GM12801 (cell line): ENCODE results near the gene PPP2CA.

Experiments
- TF ChIP-seq, protein P1 (sequence below): IDR thresholded peaks from one replicate; pipeline ENCODE4 v1.5.1; 2011; ENCODE audit warnings: control low read depth; ENCODE audit not compliant: insufficient read length; ENCODE audit errors: extremely low read depth

The PPP2CA gene

DNA sequence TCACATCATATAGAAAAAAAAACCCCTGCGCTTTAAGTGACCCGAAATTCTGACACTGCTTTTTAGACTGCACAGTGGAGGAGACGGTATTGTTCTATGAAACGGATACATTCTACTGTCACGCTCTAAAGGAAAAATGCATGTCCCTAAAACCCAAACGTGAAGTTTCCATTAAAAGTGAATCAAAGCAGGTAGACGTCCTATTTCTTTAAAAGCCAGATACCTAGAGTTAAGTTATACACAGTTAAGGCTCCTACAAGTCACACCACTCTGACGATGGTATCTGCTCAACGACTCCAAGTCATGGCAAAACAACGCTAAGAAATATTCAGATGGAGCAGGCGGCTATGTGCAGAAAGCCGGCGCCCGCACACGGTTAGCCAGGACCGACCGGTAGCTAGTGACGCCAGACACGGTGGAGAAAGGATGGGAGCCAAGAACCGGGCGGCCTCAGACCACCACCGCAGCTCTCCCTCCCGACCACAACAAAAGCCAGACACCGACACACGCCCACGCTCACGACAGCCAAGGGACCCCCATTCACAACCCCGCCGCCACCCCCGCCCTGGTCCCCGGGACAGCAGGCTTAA lies 49.9 kb downstream of the PPP2CA start:
- TF ChIP-seq, protein P1, sequence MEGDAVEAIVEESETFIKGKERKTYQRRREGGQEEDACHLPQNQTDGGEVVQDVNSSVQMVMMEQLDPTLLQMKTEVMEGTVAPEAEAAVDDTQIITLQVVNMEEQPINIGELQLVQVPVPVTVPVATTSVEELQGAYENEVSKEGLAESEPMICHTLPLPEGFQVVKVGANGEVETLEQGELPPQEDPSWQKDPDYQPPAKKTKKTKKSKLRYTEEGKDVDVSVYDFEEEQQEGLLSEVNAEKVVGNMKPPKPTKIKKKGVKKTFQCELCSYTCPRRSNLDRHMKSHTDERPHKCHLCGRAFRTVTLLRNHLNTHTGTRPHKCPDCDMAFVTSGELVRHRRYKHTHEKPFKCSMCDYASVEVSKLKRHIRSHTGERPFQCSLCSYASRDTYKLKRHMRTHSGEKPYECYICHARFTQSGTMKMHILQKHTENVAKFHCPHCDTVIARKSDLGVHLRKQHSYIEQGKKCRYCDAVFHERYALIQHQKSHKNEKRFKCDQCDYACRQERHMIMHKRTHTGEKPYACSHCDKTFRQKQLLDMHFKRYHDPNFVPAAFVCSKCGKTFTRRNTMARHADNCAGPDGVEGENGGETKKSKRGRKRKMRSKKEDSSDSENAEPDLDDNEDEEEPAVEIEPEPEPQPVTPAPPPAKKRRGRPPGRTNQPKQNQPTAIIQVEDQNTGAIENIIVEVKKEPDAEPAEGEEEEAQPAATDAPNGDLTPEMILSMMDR, result no peak

DNA sequence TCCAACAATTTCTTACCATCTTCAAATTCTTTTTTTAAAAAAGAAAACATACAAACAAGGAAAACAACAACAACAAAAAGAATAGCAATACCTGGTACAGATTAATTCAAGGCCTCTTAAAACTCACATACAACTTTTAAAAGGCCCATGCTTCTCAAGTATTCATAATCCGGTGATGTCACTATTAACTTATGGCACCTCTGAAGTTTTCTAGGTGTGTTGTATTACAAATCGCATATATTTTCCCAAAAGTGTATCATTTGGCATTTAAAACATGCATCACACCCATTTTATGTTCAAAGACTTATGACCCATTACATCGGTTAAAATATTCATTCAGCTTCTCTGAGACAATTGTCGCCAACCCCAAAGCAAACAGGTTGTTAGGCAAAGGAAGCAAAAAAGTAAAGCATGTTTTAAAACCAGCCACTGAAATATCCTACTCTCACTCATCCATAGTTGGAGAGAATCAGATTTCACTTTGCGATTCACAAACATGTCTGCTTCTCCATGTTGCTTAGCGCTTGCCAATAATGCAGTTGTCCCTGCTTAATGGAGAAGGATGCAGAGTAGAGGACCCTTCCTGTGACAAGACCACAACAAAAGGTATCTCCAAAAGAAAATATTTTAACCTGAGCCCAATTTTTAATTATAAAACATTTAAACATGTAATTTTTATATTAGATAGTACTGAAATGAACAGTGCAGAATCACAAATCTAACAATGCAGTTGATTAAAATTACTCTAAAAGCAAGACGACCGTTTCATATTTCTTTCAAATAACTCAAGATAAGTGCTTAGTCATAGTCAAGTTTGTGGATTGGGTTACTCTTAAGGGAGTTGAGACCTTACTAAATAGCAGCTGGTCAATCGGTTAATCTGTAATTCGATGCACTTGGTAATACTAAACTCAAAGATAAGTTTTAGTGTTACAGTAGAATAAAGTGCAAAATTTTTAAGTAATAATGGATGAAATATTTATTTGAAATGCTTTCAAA lies 50.7 kb downstream of the PPP2CA start:
- TF ChIP-seq, protein P1, result no peak

DNA sequence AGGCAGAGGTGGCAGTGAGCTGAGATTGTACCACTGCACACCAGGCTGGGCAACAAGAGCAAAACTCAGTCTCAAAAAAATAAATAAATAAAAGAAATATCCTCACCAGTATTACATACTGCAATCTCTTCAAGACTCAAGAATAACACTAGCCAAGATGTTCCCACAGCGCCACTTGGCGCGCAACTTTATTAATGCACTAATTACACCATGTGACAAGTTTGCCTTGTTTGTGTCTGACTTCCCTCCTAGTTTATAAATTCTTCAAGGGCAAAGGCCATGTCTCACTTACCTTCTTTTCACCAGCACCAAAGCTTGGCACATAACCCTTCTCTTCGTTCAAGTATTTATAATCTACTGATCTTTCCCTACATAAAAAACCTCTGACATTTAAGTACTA lies 53.9 kb downstream of the PPP2CA start:
- TF ChIP-seq, protein P1, result no peak

DNA sequence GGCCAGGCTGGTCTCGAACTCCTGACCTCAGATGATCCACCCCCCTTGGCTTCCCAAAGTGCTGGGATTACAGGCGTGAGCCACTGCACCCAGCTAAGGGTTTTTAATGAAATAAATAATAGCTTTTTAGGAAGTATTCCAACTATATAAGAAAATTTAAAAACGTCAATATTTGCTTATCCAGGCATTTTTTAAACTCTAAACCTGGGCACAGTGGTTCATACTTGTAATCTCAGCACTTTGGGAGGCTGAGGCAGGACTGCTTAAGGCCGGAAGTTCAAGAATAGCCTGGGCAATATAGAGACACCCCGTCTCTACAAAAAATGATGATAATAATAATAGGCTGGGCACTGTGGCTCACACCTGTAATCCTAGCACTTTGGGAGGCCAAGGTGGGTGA lies 63.3 kb downstream of the PPP2CA start:
- TF ChIP-seq, protein P1, result no peak

DNA sequence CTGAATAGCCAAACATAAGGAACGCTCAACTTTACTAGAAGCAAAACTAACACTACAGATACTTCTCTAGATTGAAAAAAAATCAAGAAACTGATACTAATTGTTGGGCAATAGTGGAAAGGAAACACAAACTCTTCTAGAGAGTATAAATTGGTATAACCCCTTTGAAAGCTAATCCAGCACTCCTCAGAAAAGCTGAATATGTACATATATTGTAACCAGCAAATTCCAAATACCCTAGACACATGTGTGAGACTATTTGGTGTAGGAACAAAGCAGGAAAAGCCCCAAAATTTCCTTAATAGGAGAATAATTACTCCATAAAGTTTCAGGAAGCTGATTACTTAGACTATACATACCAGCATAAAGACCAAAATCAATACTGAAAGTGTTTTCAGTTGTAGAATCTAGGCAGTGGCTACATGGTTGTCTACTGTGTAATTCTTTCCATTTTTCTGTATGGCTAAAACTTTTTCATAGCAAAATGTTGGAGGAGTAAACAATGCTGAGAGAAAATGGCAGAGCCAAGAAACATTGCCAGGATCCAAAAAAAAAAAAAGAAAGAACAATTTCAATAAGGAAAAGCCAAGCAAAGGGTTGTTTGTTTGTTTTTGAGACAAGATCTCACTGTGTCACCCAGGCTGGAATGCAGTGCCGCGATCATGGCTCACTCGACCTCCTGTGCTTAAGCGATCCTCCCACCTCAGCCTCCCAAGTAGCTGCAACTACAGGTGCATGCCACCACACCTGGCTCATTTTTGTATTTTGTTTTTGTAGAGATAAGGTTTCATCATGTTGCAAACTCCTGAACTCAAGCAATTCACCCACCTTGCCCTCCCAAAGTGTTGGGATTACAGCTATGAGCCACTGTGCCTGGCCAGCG lies 64.1 kb downstream of the PPP2CA start:
- TF ChIP-seq, protein P1, result no peak

DNA sequence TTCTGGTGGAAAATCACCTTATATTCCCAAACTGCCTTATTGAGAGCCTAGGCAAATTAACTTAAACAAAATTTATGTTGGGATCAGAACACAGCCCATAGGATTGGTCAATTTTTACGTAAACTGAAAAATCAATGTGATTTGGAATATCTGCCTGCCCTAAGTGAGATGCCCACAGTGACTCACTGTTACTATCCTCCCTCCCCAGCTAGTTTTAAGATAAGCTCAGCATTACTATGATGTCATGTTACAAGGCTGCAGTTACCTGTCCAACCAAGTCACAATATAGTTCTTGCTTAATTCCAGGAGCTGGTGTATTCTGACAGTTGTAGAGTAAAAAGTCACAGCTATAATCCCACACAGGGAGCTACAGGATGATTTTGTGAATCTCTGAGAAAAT lies 72.2 kb downstream of the PPP2CA start:
- TF ChIP-seq, protein P1, result no peak

DNA sequence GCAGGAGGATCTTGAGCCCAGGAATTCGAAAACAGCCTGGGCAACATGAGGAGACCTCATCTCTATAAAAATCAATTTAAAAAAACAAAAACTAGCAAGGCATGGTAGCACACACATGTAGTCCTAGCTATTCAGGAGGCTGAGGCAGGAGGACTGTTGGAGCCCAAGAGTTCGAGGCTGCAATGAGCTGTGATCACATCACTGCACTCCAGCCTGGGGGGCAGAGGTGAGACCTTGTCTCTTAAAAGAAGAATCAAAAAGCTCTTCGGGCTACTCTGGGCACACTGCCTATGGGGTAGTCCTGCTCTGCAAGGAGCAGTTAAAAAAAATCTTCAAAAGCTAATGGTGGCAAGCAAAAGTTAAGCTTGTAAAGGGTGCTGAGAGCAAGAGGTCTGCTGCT lies 72.6 kb downstream of the PPP2CA start:
- TF ChIP-seq, protein P1, result no peak
